Gastrocnemius medialis (tissue), 4 donors: ENCODE data around the gene ARHGAP23. TPM values are rescaled to one million over a fixed set of nuclear protein-coding genes. Genes with fewer than 3 reads are reported as not detected.

Source experiments
- ATAC-seq, 2 donors: fragments of 150-250 bp; one replicate each; pipeline ENCODE4 v1.9.1; 2016
- DNase-seq, 2 donors: peaks; one replicate each; pipeline ENCODE4 v3.0.0-alpha.2; 2019
- H3K27ac ChIP-seq, 4 donors: fragments of 200-600 bp; sonication (generic); 1 replicate in 1 of 4; 2 replicates in 3 of 4; pipeline ENCODE4 v1.5.1; 2016 to 2018; ENCODE audit warnings: mild to moderate bottlenecking in 2 of 4, moderate library complexity in 1 of 4
- H3K27me3 ChIP-seq, 3 donors: fragments of 200-600 bp; sonication (generic) in 2 of 3; 1 replicate in 1 of 3; 2 replicates in 2 of 3; pipeline versions ENCODE4 v1.5.1 to v1.6.0; 2016 to 2019; ENCODE audit warnings: mild to moderate bottlenecking in 1 of 3, moderate library complexity in 1 of 3
- H3K36me3 ChIP-seq, 2 donors: fragments of 200-600 bp; sonication (generic) in 1 of 2; one replicate each; pipeline ENCODE4 v1.5.1; 2017 to 2018
- H3K4me1 ChIP-seq, 2 donors: fragments of 200-600 bp; sonication (generic) in 1 of 2; one replicate each; pipeline ENCODE4 v1.5.1; 2016 to 2017; ENCODE audit warnings: mild to moderate bottlenecking in 2 of 2
- H3K4me3 ChIP-seq, 4 donors: fragments of 200-600 bp; sonication (generic) in 3 of 4; 1 replicate in 1 of 4; 2 replicates in 3 of 4; pipeline ENCODE4 v1.5.1; 2016 to 2019; ENCODE audit warnings: mild to moderate bottlenecking in 2 of 4
- H3K9me3 ChIP-seq, 3 donors: fragments of 200-600 bp; sonication (generic) in 2 of 3; 1 replicate in 1 of 3; 2 replicates in 2 of 3; pipeline ENCODE4 v1.5.1; 2016 to 2019
- CTCF ChIP-seq, 5 experiments: fragments of 450-650 bp in 3 of 5; fragments of 200-600 bp in 2 of 5; sonication (generic) in 2 of 5; IDR thresholded peaks in 4 of 5; conservative IDR thresholded peaks in 1 of 5; 1 replicate in 4 of 5; 2 replicates in 1 of 5; pipeline ENCODE4 v1.5.1; 2016 to 2019; ENCODE audit warnings: antibody characterized with exemption in 5 of 5, mild to moderate bottlenecking in 3 of 5, moderate library complexity in 3 of 5
- POLR2A ChIP-seq, 2 donors: fragments of 450-650 bp; IDR thresholded peaks; one replicate each; pipeline ENCODE4 v1.6.1; 2017; ENCODE audit warnings: antibody characterized with exemption in 2 of 2, mild to moderate bottlenecking in 2 of 2, moderate library complexity in 2 of 2
- in situ Hi-C, 4 donors: fragments of 200-750 bp; cut with MboI; loops; one replicate each; pipeline versions ENCODE4 v1.15.0 to v1.8.0; 2017; ENCODE audit warnings: low sequenced_read_pairs in 4 of 4
- intact Hi-C: fragments of 100-400 bp; cut with DNase I; formaldehyde crosslinking; loops from one replicate; pipeline ENCODE4 v1.15.1; 2023; ENCODE audit warnings: low total_unique reads
- total RNA-seq, 4 donors: library from RNA; depleted of rRNA; stranded (reverse); fragments of >200 nt; gene quantifications; one replicate each; pipeline versions ENCODE4 v1.1.0 to v1.2.3, GENCODE V29; 2016

ARHGAP23 gene
- total RNA-seq, 4 donors from 2014 or later: 8.0 to 22.7 (median 12.1) TPM

GRCh38 chr17:38424297-38424972 is 3.8 kb upstream of the ARHGAP23 start:
- no peaks in the 10 kb centered on the region for H3K36me3 ChIP-seq
- in situ Hi-C loops: no loop called here
- H3K27me3 ChIP-seq: peaks cover 0 to 6% (median 0%) of the 10 kb centered on the region in 3 donors
- DNase-seq (no peak), ATAC-seq (no peak)
- H3K4me3 ChIP-seq: no peak overlapping the region
- peak overlapping the region in 1 of 4 donors; percentile 91 for H3K27ac ChIP-seq
- intact Hi-C loops: loop anchor here (10.0 kb wide), 1 partner anchor 250 kb away; the partner anchor contains the start of gene EPOP
- H3K9me3 ChIP-seq: no peaks in the 10 kb centered on the region
- TF ChIP-seq CTCF (IDR thresholded peaks at IDR 0.05 in 4 of 5, conservative IDR thresholded peaks at IDR 0.05 in 1 of 5) (no peak), POLR2A (IDR thresholded peaks at IDR 0.05) (no peak)
- peaks cover 35 to 43% of the 10 kb centered on the region in 2 donors for H3K4me1 ChIP-seq

- H3K9me3 ChIP-seq: no peaks in the 10 kb centered on the region
- peaks cover 41 to 47% of the 10 kb centered on the region in 2 donors for H3K4me1 ChIP-seq
- ATAC-seq (no peak), DNase-seq (no peak)
- H3K27ac ChIP-seq: peak overlapping the region in 3 of 4 donors; percentile 3 to 91 (median 89)
- in situ Hi-C loops: no loop called here
- no peak for TF ChIP-seq POLR2A (IDR thresholded peaks at IDR 0.05)
- no peak for TF ChIP-seq CTCF (IDR thresholded peaks at IDR 0.05 in 4 of 5, conservative IDR thresholded peaks at IDR 0.05 in 1 of 5)
- H3K36me3 ChIP-seq: no peaks in the 10 kb centered on the region
- peaks cover 0 to under 1% (median 0%) of the 10 kb centered on the region in 3 donors for H3K27me3 ChIP-seq
- no peak overlapping the region for H3K4me3 ChIP-seq
- intact Hi-C loops: loop anchor here (10.0 kb wide), 1 partner anchor 250 kb away; the partner anchor contains the start of gene EPOP
Measured at GRCh38 chr17:38425031-38425430, 3.2 kb upstream of the ARHGAP23 start.

- peaks cover 46 to 54% of the 10 kb centered on the region in 2 donors for H3K4me1 ChIP-seq
- DNase-seq: no peak
- no peaks in the 10 kb centered on the region for H3K36me3 ChIP-seq
- TF ChIP-seq POLR2A (IDR thresholded peaks at IDR 0.05): no peak
- no peak for TF ChIP-seq CTCF (IDR thresholded peaks at IDR 0.05 in 4 of 5, conservative IDR thresholded peaks at IDR 0.05 in 1 of 5)
- H3K27me3 ChIP-seq: no peaks in the 10 kb centered on the region
- no peak overlapping the region for H3K4me3 ChIP-seq
- no peaks in the 10 kb centered on the region for H3K9me3 ChIP-seq
- intact Hi-C loops: loop anchor here (10.0 kb wide), 1 partner anchor 249 kb away; the partner anchor contains the start of gene EPOP
- in situ Hi-C loops: no loop called here
- H3K27ac ChIP-seq: peak overlapping the region; percentile 55 to 91 (median 89)
- ATAC-seq: no peak
Measured at GRCh38 chr17:38425744-38426143, 2.5 kb upstream of the ARHGAP23 start.

- DNase-seq (no peak), ATAC-seq (no peak)
- Histone ChIP-seq H3K4me1 (peaks cover 40 to 47% of the 10 kb centered on the region in 2 donors), H3K27me3 (no peaks in the 10 kb centered on the region), H3K27ac (peak overlapping the region; percentile 89 to 94 (median 90)), H3K9me3 (no peaks in the 10 kb centered on the region), H3K4me3 (no peak overlapping the region), H3K36me3 (no peaks in the 10 kb centered on the region)
- in situ Hi-C loops: no loop called here
- TF ChIP-seq CTCF (IDR thresholded peaks at IDR 0.05 in 4 of 5, conservative IDR thresholded peaks at IDR 0.05 in 1 of 5): no peak
- no peak for TF ChIP-seq POLR2A (IDR thresholded peaks at IDR 0.05)
- intact Hi-C loops: loop anchor here (10.0 kb wide), 1 partner anchor 248 kb away; the partner anchor contains the start of gene EPOP
Measured at GRCh38 chr17:38426441-38426840, 1.8 kb upstream of the ARHGAP23 start.
